HepG2 (cell line): Measurements from ENCODE around the gene SBK2.

Experiments
- ATF6 ChIP-seq: sonication (generic); formaldehyde crosslinking; conservative IDR thresholded peaks from 2 replicates; pipeline ENCODE4 v1.4.0; 2020; ENCODE audit warnings: missing genetic modification reagents
- MATR3 ChIP-seq: sonication (generic); formaldehyde crosslinking; IDR thresholded peaks from 2 replicates; pipeline ENCODE4 v1.4.0; 2020; ENCODE audit warnings: missing genetic modification reagents
- MAZ ChIP-seq, 2 experiments: sonication (generic) in 1 of 2; formaldehyde crosslinking in 1 of 2; IDR thresholded peaks; 2 replicates each; pipeline versions ENCODE4 v1.5.0 to v1.6.1; 2012 to 2020; ENCODE audit warnings: low read depth in 2 of 2, mild to moderate bottlenecking in 2 of 2, borderline replicate concordance in 1 of 2, improper control_type of control experiment in 1 of 2, low read length in 1 of 2, missing genetic modification reagents in 1 of 2, moderate library complexity in 1 of 2
- MED1 ChIP-seq: sonication (generic); formaldehyde crosslinking; IDR thresholded peaks from 2 replicates; pipeline ENCODE4 v1.4.0; 2020; ENCODE audit warnings: missing genetic modification reagents
- MTF1 ChIP-seq: sonication (generic); formaldehyde crosslinking; IDR thresholded peaks from 2 replicates; pipeline ENCODE4 v1.5.0; 2020; ENCODE audit warnings: missing genetic modification reagents
- MYC ChIP-seq: sonication (generic); formaldehyde crosslinking; IDR thresholded peaks from 2 replicates; pipeline ENCODE4 v1.9.0; 2021; ENCODE audit warnings: missing genetic modification reagents, borderline replicate concordance
- NCOA1 ChIP-seq: sonication (generic); formaldehyde crosslinking; IDR thresholded peaks from 2 replicates; pipeline ENCODE4 v1.9.0; 2021; ENCODE audit warnings: missing genetic modification reagents
- SOX6 ChIP-seq, 2 experiments: fragments of 450-650 bp in 1 of 2; sonication (generic) in 1 of 2; formaldehyde crosslinking in 1 of 2; IDR thresholded peaks; 2 replicates each; pipeline versions ENCODE4 v1.4.0 to v1.6.1; 2017 to 2020; ENCODE audit warnings: antibody characterized with exemption in 1 of 2, mild to moderate bottlenecking in 1 of 2, missing genetic modification reagents in 1 of 2
- SP1 ChIP-seq, 2 experiments: fragments of 450-650 bp in 1 of 2; sonication (generic) in 1 of 2; formaldehyde crosslinking in 1 of 2; IDR thresholded peaks; 2 replicates each; pipeline versions ENCODE4 v1.4.0 to v1.6.1; 2016 to 2020; ENCODE audit warnings: missing genetic modification reagents in 1 of 2
- TF ChIP-seq, protein P1 (sequence below): sonication (generic); formaldehyde crosslinking; IDR thresholded peaks from 2 replicates; pipeline ENCODE4 v1.4.0; 2020; ENCODE audit warnings: missing genetic modification reagents
- TF ChIP-seq, protein P2 (sequence below): sonication (generic); formaldehyde crosslinking; IDR thresholded peaks from 2 replicates; pipeline ENCODE4 v1.4.0; 2020; ENCODE audit warnings: mild to moderate bottlenecking, low read depth, missing genetic modification reagents

DNA sequence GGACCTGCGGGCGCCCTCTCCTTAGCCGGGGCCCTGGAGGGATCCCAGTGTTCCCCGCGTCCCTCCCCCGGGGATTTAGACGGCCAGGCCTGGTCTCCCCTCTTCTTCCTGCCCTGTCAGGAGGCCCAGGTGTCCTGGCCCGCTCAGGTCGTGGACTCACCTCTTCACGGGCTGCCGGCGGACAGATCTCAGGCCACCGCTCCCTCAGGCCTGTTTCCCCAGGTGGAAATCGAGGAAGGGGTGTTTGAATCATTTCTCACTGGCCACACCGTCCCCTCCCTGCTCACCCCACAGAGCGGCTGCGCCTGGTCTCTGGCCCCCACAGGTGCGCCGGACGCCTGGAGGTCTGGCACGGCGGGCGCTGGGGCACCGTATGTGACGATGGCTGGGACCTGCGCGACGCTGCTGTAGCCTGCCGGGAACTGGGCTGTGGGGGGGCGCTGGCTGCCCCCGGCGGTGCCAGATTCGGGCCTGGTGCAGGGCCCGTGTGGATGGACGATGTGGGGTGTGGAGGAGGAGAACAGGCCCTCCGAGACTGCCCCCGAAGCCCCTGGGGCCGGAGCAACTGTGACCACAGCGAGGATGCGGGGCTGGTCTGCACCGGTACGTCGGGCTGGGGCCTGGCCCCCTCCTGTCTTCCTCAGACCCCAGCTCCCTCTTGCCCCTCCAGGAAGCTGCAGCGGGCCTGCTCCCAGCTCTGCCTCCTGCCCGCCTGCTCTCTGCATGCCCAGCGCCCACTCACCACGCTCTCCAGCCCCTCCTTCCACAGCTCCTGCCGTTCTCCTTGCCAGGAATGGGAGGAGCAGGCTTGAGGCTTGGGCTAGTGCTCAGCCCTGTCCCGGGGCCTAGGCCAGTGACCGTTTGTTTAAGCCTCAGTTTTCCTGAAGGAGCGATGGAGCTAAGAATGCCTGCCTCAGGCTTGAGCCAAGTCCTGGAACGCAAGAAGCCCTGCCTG is 46.2 kb downstream of the SBK2 start:
- TF ChIP-seq SP1 (IDR thresholded peaks at IDR 0.05) (no peak), SP1 (CRISPR knock-in tag; IDR thresholded peaks at IDR 0.05) (no peak), MYC (CRISPR knock-in tag) (no peak), NCOA1 (CRISPR knock-in tag) (no peak), MATR3 (no peak), SOX6 (IDR thresholded peaks at IDR 0.05) (no peak), SOX6 (CRISPR knock-in tag; IDR thresholded peaks at IDR 0.05) (no peak), MTF1 (CRISPR knock-in tag) (no peak), MAZ (IDR thresholded peaks at IDR 0.05; ENCODE audit: borderline replicate concordance, low read depth, low read length) (no peak), MAZ (CRISPR knock-in tag; IDR thresholded peaks at IDR 0.05; ENCODE audit: low read depth) (no peak), MED1 (no peak), ATF6 (CRISPR knock-in tag) (no peak)
- TF ChIP-seq, protein P1, sequence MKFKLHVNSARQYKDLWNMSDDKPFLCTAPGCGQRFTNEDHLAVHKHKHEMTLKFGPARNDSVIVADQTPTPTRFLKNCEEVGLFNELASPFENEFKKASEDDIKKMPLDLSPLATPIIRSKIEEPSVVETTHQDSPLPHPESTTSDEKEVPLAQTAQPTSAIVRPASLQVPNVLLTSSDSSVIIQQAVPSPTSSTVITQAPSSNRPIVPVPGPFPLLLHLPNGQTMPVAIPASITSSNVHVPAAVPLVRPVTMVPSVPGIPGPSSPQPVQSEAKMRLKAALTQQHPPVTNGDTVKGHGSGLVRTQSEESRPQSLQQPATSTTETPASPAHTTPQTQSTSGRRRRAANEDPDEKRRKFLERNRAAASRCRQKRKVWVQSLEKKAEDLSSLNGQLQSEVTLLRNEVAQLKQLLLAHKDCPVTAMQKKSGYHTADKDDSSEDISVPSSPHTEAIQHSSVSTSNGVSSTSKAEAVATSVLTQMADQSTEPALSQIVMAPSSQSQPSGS (CRISPR knock-in tag), result no peak
- TF ChIP-seq, protein P2, sequence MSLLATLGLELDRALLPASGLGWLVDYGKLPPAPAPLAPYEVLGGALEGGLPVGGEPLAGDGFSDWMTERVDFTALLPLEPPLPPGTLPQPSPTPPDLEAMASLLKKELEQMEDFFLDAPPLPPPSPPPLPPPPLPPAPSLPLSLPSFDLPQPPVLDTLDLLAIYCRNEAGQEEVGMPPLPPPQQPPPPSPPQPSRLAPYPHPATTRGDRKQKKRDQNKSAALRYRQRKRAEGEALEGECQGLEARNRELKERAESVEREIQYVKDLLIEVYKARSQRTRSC (CRISPR knock-in tag), result no peak
